ENCODE results near the gene GATD1. TPM values are rescaled to one million over a fixed set of nuclear protein-coding genes. Genes with fewer than 3 reads are reported as not detected.

Gene GATD1
- total and polyA plus RNA-seq, 5 donors from 2014 or later, result 3.6 to 42.1 (median 5.1) TPM

DNA sequence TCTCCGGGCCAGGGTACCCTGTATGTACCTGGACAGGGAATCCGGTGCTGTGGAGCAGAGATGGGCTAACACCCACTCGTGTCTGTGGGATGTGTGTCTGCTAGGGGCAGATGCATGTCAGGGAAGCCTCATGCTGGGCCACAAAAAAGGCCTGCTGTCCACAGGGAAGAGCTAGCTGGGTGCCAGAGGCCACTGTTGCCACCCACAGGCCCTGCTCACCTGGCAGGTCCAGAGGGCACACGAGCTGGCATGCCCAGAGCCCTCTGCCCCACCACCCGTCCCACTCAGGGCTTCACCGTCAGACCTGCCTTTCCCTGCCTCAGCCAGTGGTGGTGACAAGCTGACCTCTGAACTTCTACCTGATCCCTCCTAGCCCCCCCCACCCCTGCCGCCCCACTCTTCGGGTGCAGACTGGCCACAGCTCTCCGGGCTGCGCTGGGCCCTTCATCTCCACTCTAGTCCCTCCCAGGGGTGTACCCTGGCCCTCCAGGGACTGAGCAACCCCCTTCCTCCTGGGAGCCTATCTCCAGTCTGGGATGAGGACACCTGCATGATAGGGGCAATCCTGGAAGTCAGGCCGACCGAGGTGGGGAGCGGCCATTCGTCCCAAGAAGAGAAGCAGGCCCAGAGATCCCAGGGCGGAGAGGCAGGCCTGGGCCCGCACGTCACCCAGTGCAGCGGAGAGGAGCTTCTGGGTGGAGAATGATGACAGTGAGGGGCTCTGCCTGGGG is 19.4 kb upstream of the GATD1 start:
- Mint-ChIP-seq H3K4me3 (peak overlapping the region; percentile 90 to 99 (median 96)), H3K27me3 (no peaks in the 10 kb centered on the region), H3K4me1 (peaks cover 0 to 17% (median 3%) of the 10 kb centered on the region in 4 donors), H3K27ac (peak overlapping the region; percentile 80 to 91 (median 87)), H3K36me3 (no peaks in the 10 kb centered on the region), H3K9me3 (no peaks in the 10 kb centered on the region)
- peak overlapping the region; percentile 70 for H3K4me3 ChIP-seq (ENCODE audit: low read depth, low read length)
- H3K36me3 ChIP-seq (ENCODE audit: control insufficient read depth, insufficient read depth, low read length), result peaks cover 8% of the 10 kb centered on the region
- H3K27me3 ChIP-seq (ENCODE audit: control insufficient read depth, insufficient read depth, low read length), result no peaks in the 10 kb centered on the region
- H3K9me3 ChIP-seq (ENCODE audit: control insufficient read depth in 2 of 2, low read length in 2 of 2), result no peaks in the 10 kb centered on the region
- no peak for DNase-seq
- peak overlapping the region; percentile 92 for H3K27ac ChIP-seq (ENCODE audit: insufficient read depth, low read length, poor library complexity, severe bottlenecking)
- no peak for ATAC-seq (ENCODE audit: low read depth in 2 of 2)
- peaks cover 38% of the 10 kb centered on the region for H3K4me1 ChIP-seq (ENCODE audit: control insufficient read depth, insufficient read depth, low read length, poor library complexity, severe bottlenecking)

DNA sequence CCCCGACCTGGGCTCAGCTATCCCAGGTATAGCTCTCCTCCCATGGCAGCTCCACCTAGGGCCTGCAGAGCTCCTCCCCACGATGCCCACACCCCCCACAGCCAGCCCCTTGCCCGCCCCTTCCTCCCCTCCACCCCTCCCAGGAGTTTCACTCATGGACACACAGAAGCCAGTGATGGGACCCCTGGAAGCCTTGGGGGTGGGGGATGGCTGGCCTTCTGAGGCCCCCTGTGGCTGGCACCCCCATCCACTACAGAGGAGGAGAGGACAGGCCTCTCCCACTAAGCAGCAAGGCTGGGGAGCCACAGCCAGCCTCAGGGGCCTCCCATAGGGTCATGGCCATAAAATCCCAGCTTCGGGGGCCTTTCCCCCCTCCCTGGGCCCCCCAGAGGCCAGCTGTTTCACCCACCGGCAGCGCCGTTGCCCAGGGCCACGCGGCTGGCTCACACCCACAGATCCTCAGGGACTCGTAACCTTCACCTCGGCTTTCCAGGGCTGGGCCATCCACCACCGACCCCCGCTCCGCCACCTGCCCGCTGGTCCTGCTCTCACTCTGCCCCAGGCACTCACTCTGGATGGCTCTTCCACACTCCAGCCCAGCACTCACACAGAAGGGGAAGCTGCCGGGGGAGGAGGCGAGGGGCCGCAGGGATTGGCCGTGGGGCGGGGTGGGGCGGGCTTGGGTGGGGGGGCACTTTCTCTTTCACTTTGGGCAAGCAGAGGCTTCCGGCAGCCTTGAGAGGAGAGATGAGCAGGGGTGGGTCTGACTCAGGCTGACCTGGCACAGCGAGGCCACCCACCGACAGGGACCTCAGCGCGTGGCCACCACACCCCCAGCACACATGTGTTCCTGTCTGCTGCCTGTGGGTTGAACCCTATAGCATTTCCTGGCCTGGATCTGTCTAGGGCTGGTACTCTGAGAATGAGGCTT is 18.6 kb upstream of the GATD1 start:
- Mint-ChIP-seq H3K27ac (peak overlapping the region; percentile 74 to 91 (median 87)), H3K4me1 (peaks cover 0 to 17% (median 3%) of the 10 kb centered on the region in 4 donors), H3K9me3 (no peaks in the 10 kb centered on the region), H3K27me3 (no peaks in the 10 kb centered on the region), H3K4me3 (peak overlapping the region; percentile 90 to 99 (median 96)), H3K36me3 (no peaks in the 10 kb centered on the region)
- Histone ChIP-seq H3K36me3 (ENCODE audit: control insufficient read depth, insufficient read depth, low read length) (peaks cover 8% of the 10 kb centered on the region), H3K27ac (ENCODE audit: insufficient read depth, low read length, poor library complexity, severe bottlenecking) (peak overlapping the region; percentile 92), H3K4me3 (ENCODE audit: low read depth, low read length) (peak overlapping the region; percentile 70), H3K27me3 (ENCODE audit: control insufficient read depth, insufficient read depth, low read length) (no peaks in the 10 kb centered on the region), H3K4me1 (ENCODE audit: control insufficient read depth, insufficient read depth, low read length, poor library complexity, severe bottlenecking) (peaks cover 38% of the 10 kb centered on the region), H3K9me3 (ENCODE audit: control insufficient read depth in 2 of 2, low read length in 2 of 2) (no peaks in the 10 kb centered on the region)
- peak; percentile 73 to 91 (median 75) for DNase-seq
- ATAC-seq (ENCODE audit: low read depth in 2 of 2), result peak; percentile 57

DNA sequence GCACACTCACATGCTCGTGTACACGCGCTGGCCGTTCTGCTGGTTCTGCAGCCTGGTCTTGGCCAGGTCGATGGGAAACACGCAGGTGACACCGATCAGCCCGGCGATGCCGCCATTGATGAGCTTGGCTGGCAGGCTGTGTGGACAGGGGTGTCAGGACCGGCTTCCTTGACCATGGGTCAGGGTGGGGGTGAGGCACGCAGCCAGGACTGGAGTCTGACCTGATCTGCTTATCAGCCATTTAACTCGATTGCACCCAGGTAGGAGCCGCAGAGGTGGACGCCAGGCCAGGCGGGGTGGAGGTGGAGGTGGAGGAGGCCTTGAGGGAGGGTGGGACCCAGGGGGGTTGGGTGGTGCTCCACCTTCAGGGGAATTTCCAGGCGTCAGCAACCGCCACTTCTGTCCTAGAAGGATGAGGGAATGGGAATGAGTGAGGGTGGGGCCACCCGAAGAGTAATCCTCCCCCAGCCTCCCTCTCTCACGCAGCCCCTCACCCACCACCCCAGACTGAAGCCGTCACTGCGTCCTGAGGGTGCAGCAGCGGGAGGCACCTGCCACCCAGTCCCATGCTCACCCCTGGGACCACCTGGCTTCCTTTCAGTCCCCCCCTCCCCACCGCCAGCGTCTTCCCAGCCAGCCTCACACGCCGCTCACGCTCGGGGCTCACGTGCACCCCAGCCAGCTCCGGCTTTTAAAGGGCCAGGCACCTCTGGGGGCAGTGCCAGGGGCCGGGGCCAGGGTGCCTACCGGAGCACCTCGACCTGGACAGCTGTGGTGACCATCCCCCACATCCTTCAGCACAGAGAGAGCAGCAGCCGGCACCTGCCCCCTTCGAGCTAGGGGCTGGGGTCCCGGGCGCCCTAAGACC is 17.7 kb upstream of the GATD1 start:
- H3K4me1 ChIP-seq (ENCODE audit: control insufficient read depth, insufficient read depth, low read length, poor library complexity, severe bottlenecking), result peaks cover 38% of the 10 kb centered on the region
- no peak overlapping the region for H3K4me3 ChIP-seq (ENCODE audit: low read depth, low read length)
- Mint-ChIP-seq H3K27me3 (no peaks in the 10 kb centered on the region), H3K36me3 (no peaks in the 10 kb centered on the region), H3K27ac (no peak overlapping the region), H3K4me1 (peaks cover 0 to 17% (median 3%) of the 10 kb centered on the region in 4 donors), H3K9me3 (no peaks in the 10 kb centered on the region), H3K4me3 (peak overlapping the region; percentile 32 to 90 (median 69))
- H3K36me3 ChIP-seq (ENCODE audit: control insufficient read depth, insufficient read depth, low read length), result peaks cover 8% of the 10 kb centered on the region
- no peaks in the 10 kb centered on the region for H3K9me3 ChIP-seq (ENCODE audit: control insufficient read depth in 2 of 2, low read length in 2 of 2)
- DNase-seq (no peak), ATAC-seq (ENCODE audit: low read depth in 2 of 2) (no peak)
- no peaks in the 10 kb centered on the region for H3K27me3 ChIP-seq (ENCODE audit: control insufficient read depth, insufficient read depth, low read length)
- H3K27ac ChIP-seq (ENCODE audit: insufficient read depth, low read length, poor library complexity, severe bottlenecking), result peak overlapping the region; percentile 92

DNA sequence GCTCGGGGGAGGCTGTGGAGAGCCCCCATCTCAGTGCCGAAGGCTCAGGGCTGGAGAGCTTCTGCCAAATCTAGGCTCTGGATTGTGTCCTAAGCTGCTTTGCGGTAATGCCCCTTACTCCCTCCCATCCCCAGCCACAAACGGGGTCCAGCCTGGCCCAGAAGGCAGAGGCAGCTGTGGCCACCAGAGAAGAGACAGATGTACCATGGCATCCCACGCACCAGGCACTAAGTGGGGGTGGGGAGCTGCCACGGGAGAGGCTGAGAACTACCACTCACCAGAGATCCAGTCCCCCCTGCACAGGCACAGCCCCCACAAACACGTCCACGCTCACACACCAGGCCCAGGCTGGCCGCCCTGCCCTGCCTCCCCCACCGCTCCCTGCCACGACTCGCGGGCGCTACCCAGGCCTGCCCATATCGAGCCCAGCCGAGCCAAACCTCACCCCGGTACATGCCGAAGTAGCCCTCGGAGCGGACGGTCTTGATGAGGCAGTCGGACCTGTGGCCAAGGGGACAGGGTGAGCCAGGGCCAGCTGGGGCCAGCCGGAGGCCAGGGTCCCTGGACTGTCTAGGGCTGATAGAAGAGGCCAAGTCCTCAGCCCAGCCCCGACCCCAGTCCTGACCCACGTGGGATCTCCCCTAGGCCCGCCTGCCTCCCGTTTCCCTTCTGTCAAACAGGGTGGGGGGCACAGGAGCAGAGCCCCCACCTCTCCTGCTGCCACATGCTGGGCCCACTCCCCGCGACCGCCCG is 16.9 kb upstream of the GATD1 start:
- Histone ChIP-seq H3K27me3 (ENCODE audit: control insufficient read depth, insufficient read depth, low read length) (no peaks in the 10 kb centered on the region), H3K36me3 (ENCODE audit: control insufficient read depth, insufficient read depth, low read length) (peaks cover 8% of the 10 kb centered on the region), H3K4me1 (ENCODE audit: control insufficient read depth, insufficient read depth, low read length, poor library complexity, severe bottlenecking) (peaks cover 44% of the 10 kb centered on the region), H3K9me3 (ENCODE audit: control insufficient read depth in 2 of 2, low read length in 2 of 2) (no peaks in the 10 kb centered on the region), H3K4me3 (ENCODE audit: low read depth, low read length) (no peak overlapping the region), H3K27ac (ENCODE audit: insufficient read depth, low read length, poor library complexity, severe bottlenecking) (no peak overlapping the region)
- Mint-ChIP-seq H3K27me3 (no peaks in the 10 kb centered on the region), H3K4me1 (peaks cover 0 to 19% (median 3%) of the 10 kb centered on the region in 4 donors), H3K36me3 (no peaks in the 10 kb centered on the region), H3K27ac (no peak overlapping the region), H3K4me3 (peak overlapping the region; percentile 50 to 87 (median 57)), H3K9me3 (no peaks in the 10 kb centered on the region)
- no peak for DNase-seq
- no peak for ATAC-seq (ENCODE audit: low read depth in 2 of 2)

DNA sequence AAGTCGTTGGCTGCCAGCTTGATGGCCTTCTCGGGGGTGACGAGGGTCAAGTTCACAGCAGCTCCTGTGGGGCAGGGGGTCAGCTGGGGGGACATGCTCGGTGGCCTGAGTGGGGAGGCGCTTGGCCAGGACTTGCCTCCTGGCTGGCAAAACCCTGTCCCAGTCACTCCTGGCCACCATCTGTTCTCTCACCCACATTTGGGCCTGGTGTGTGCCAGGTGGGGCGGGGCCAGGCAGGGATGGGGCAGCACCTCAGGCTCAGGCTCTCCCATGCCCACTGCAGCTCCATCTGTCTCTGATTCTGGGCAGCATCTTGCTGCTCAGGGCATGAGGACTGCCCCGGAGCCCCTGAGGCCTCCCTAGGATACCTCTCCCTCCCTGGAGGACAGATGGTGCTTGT is 16.3 kb upstream of the GATD1 start:
- no peak overlapping the region for H3K27ac Mint-ChIP-seq
- H3K4me3 Mint-ChIP-seq, result peak overlapping the region in 2 of 4 donors; percentile 9 to 56
- H3K27me3 Mint-ChIP-seq, result no peaks in the 10 kb centered on the region

DNA sequence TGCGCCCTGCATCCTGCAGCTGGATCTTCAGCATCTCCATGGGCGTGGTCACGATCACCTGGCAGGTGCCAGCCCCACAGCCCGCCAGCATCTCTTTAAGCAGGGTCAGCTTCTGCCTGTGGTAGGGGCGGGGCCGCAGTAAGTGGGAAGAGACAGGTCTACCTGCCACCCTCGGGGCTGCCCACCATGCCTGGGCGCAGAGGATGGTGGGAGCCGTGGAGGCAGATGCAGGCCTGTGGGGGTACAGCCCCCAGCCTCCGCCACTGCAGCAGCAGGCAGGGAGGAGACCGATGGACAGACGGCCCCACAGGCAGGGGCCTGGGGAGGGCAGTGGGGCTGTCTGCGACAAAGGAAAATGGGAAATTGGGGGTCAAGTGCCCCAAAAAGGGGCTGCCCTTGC is 15.6 kb upstream of the GATD1 start:
- no peaks in the 10 kb centered on the region for H3K9me3 ChIP-seq (ENCODE audit: control insufficient read depth in 2 of 2, low read length in 2 of 2)
- H3K9me3 Mint-ChIP-seq, result no peaks in the 10 kb centered on the region
- no peak overlapping the region for H3K4me3 ChIP-seq (ENCODE audit: low read depth, low read length)
- no peaks in the 10 kb centered on the region for H3K27me3 Mint-ChIP-seq
- no peak for DNase-seq
- H3K4me1 Mint-ChIP-seq, result peaks cover 0 to 28% (median 3%) of the 10 kb centered on the region in 4 donors
- no peaks in the 10 kb centered on the region for H3K27me3 ChIP-seq (ENCODE audit: control insufficient read depth, insufficient read depth, low read length)
- no peak for ATAC-seq (ENCODE audit: low read depth in 2 of 2)
- H3K36me3 Mint-ChIP-seq, result no peaks in the 10 kb centered on the region
- peak overlapping the region in 1 of 3 donors; percentile 43 for H3K27ac Mint-ChIP-seq
- peaks cover 8% of the 10 kb centered on the region for H3K36me3 ChIP-seq (ENCODE audit: control insufficient read depth, insufficient read depth, low read length)
- no peak overlapping the region for H3K4me3 Mint-ChIP-seq
- peaks cover 43% of the 10 kb centered on the region for H3K4me1 ChIP-seq (ENCODE audit: control insufficient read depth, insufficient read depth, low read length, poor library complexity, severe bottlenecking)
- H3K27ac ChIP-seq (ENCODE audit: insufficient read depth, low read length, poor library complexity, severe bottlenecking), result no peak overlapping the region

More for the DNA sequence above, 16.3 kb upstream of the GATD1 start:
- Mint-ChIP-seq H3K9me3 (no peaks in the 10 kb centered on the region), H3K4me1 (peaks cover 0 to 22% (median 3%) of the 10 kb centered on the region in 4 donors), H3K36me3 (no peaks in the 10 kb centered on the region)
- DNase-seq, result no peak
- Histone ChIP-seq H3K36me3 (ENCODE audit: control insufficient read depth, insufficient read depth, low read length) (peaks cover 8% of the 10 kb centered on the region), H3K27ac (ENCODE audit: insufficient read depth, low read length, poor library complexity, severe bottlenecking) (no peak overlapping the region), H3K4me1 (ENCODE audit: control insufficient read depth, insufficient read depth, low read length, poor library complexity, severe bottlenecking) (peaks cover 41% of the 10 kb centered on the region), H3K9me3 (ENCODE audit: control insufficient read depth in 2 of 2, low read length in 2 of 2) (no peaks in the 10 kb centered on the region), H3K27me3 (ENCODE audit: control insufficient read depth, insufficient read depth, low read length) (no peaks in the 10 kb centered on the region), H3K4me3 (ENCODE audit: low read depth, low read length) (no peak overlapping the region)
- ATAC-seq (ENCODE audit: low read depth in 2 of 2), result no peak

DNA sequence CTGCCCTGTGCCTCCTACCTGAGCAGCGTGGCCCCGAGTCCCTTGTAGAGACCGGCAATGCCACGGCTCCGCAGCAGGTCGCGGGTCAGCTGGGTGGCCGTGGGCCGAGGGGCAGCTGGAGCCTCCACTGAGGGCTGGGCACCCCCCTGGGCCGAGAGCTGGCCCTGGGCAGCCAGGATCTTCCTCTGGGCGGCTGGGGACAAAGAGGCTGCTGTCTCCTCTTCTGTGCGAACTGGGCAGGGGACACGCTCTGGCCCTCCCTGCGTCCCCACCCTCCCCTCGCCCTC is 15.2 kb upstream of the GATD1 start:
- ATAC-seq (ENCODE audit: low read depth in 2 of 2) (no peak), DNase-seq (no peak)
- no peak overlapping the region for H3K4me3 Mint-ChIP-seq
- H3K4me1 ChIP-seq (ENCODE audit: control insufficient read depth, insufficient read depth, low read length, poor library complexity, severe bottlenecking), result peaks cover 44% of the 10 kb centered on the region
- no peak overlapping the region for H3K27ac Mint-ChIP-seq
- no peaks in the 10 kb centered on the region for H3K27me3 Mint-ChIP-seq
- peaks cover 8% of the 10 kb centered on the region for H3K36me3 ChIP-seq (ENCODE audit: control insufficient read depth, insufficient read depth, low read length)
- no peak overlapping the region for H3K4me3 ChIP-seq (ENCODE audit: low read depth, low read length)
- H3K9me3 ChIP-seq (ENCODE audit: control insufficient read depth in 2 of 2, low read length in 2 of 2), result no peaks in the 10 kb centered on the region
- no peaks in the 10 kb centered on the region for H3K9me3 Mint-ChIP-seq
- H3K4me1 Mint-ChIP-seq, result peaks cover 0 to 30% (median 3%) of the 10 kb centered on the region in 4 donors
- no peak overlapping the region for H3K27ac ChIP-seq (ENCODE audit: insufficient read depth, low read length, poor library complexity, severe bottlenecking)
- no peaks in the 10 kb centered on the region for H3K27me3 ChIP-seq (ENCODE audit: control insufficient read depth, insufficient read depth, low read length)
- no peaks in the 10 kb centered on the region for H3K36me3 Mint-ChIP-seq
